IMR-90 (cell line): Measurements from ENCODE around the gene EML4. TPM values are rescaled to one million over a fixed set of nuclear protein-coding genes. Genes with fewer than 3 reads are reported as not detected.

Source experiments
- ATAC-seq: fragments of 200-7000 bp; cut with Tn5 transposase; 2 replicates; pipeline ENCODE4 v1.9.1; 2020; ENCODE audit warnings: low read depth, mild to moderate bottlenecking, moderate library complexity
- BruUV-seq: library from RNA; stranded (reverse); fragments of 400-500 nt; replicated peaks from 2 replicates; lab custom pipeline; 2021; lab: Mats Ljungman, UMichigan
- CTCF ChIA-PET: fragments of 300-600 bp; formaldehyde crosslinking; extraction: SDS; loops from one replicate; lab custom pipeline; 2021; ENCODE audit warnings: antibody characterized with exemption; lab: Yijun Ruan, JAX
- POLR2A ChIA-PET: fragments of 300-600 bp; sonication (Branson Sonifier 250); formaldehyde crosslinking; loops from one replicate; lab custom pipeline; 2022; ENCODE audit warnings: antibody characterized with exemption; ENCODE audit not compliant: unreplicated experiment; lab: Charles Lee
- DNase-seq: peaks from one replicate; pipeline ENCODE4 v3.0.0; 2013
- H2AFZ ChIP-seq: replicated peaks from 2 replicates; pipeline ENCODE3; 2013; ENCODE audit warnings: low read length, mild to moderate bottlenecking; ENCODE audit not compliant: poor library complexity
- H2AK5ac ChIP-seq: 2 replicates; pipeline ENCODE4 v1.6.1; 2013; ENCODE audit warnings: low read depth, low read length, inconsistent platforms
- H2AK9ac ChIP-seq: replicated peaks from 2 replicates; pipeline ENCODE3; 2013; ENCODE audit warnings: mild to moderate bottlenecking, low read depth, low read length, moderate library complexity; ENCODE audit not compliant: poor library complexity
- H2BK120ac ChIP-seq: 2 replicates; pipeline ENCODE4 v1.6.1; 2013; ENCODE audit warnings: low read depth, low read length, inconsistent platforms
- H2BK15ac ChIP-seq: 3 replicates; pipeline ENCODE4 v1.6.1; 2013; ENCODE audit warnings: low read depth, low read length, inconsistent platforms
- H2BK20ac ChIP-seq: 2 replicates; pipeline ENCODE4 v1.6.1; 2013; ENCODE audit warnings: low read depth, mild to moderate bottlenecking, inconsistent platforms, low read length, moderate library complexity
- H2BK5ac ChIP-seq: 2 replicates; pipeline ENCODE4 v1.6.1; 2013; ENCODE audit warnings: mild to moderate bottlenecking, low read depth, low read length, inconsistent platforms; ENCODE audit not compliant: poor library complexity, severe bottlenecking
- H3K14ac ChIP-seq: replicated peaks from 2 replicates; pipeline ENCODE4 v1.6.1; 2013; ENCODE audit warnings: low read depth, low read length, inconsistent platforms
- H3K18ac ChIP-seq: 2 replicates; pipeline ENCODE4 v1.6.1; 2013; ENCODE audit warnings: low read depth, low read length, control low read depth
- H3K23ac ChIP-seq: 2 replicates; pipeline ENCODE4 v1.6.1; 2013; ENCODE audit warnings: low read depth, low read length, inconsistent platforms
- H3K27ac ChIP-seq: 2 replicates; pipeline ENCODE4 v1.5.1; 2013; ENCODE audit warnings: mild to moderate bottlenecking, control low read depth, low read length; ENCODE audit not compliant: insufficient read depth
- H3K27me3 ChIP-seq: 2 replicates; pipeline ENCODE4 v1.6.1; 2013; ENCODE audit warnings: low read length; ENCODE audit not compliant: control insufficient read depth, insufficient read depth
- H3K36me3 ChIP-seq: 2 replicates; pipeline ENCODE4 v1.6.1; 2013; ENCODE audit warnings: low read length, mixed read lengths; ENCODE audit not compliant: control insufficient read depth, insufficient read depth
- H3K4ac ChIP-seq: 2 replicates; pipeline ENCODE4 v1.6.1; 2013; ENCODE audit warnings: low read depth, low read length, inconsistent platforms
- H3K4me1 ChIP-seq: 2 replicates; pipeline ENCODE4 v1.6.1; 2013; ENCODE audit warnings: low read length, mixed read lengths; ENCODE audit not compliant: control insufficient read depth, insufficient read depth
- H3K4me2 ChIP-seq: 2 replicates; pipeline ENCODE4 v1.6.1; 2013; ENCODE audit warnings: low read depth, mild to moderate bottlenecking, control low read depth, low read length, moderate library complexity
- H3K4me3 ChIP-seq: 2 replicates; pipeline ENCODE4 v1.5.1; 2013; ENCODE audit warnings: low read depth, mild to moderate bottlenecking, control low read depth, low read length, moderate library complexity; ENCODE audit not compliant: insufficient read depth
- H3K56ac ChIP-seq: 2 replicates; pipeline ENCODE4 v1.6.1; 2013; ENCODE audit warnings: low read length, inconsistent platforms; ENCODE audit not compliant: insufficient read depth; ENCODE audit errors: extremely low read depth
- H3K79me1 ChIP-seq, 2 experiments: 2 replicates each; pipeline ENCODE4 v1.6.1; 2013; ENCODE audit warnings: low read length in 2 of 2, inconsistent platforms in 1 of 2, low read depth in 1 of 2
- H3K9ac ChIP-seq: 2 replicates; pipeline ENCODE4 v1.6.1; 2013; ENCODE audit warnings: low read depth, low read length, control low read depth
- H3K9me1 ChIP-seq: 2 replicates; pipeline ENCODE4 v1.6.1; 2013; ENCODE audit warnings: low read length, inconsistent platforms; ENCODE audit not compliant: insufficient read depth
- H3K9me3 ChIP-seq: 2 replicates; pipeline ENCODE4 v1.6.1; 2013; ENCODE audit warnings: low read length; ENCODE audit not compliant: control insufficient read depth, insufficient read depth
- H4K20me1 ChIP-seq: 2 replicates; pipeline ENCODE4 v1.6.1; 2013; ENCODE audit warnings: low read length, inconsistent platforms; ENCODE audit not compliant: insufficient read depth
- H4K5ac ChIP-seq: 2 replicates; pipeline ENCODE4 v1.6.1; 2013; ENCODE audit warnings: mild to moderate bottlenecking, low read depth, low read length, control low read depth
- H4K8ac ChIP-seq, 2 experiments: 2 replicates each; pipeline ENCODE4 v1.6.1; 2013; ENCODE audit warnings: low read depth in 2 of 2, low read length in 2 of 2, control low read depth in 1 of 2, inconsistent platforms in 1 of 2
- H4K91ac ChIP-seq: 2 replicates; pipeline ENCODE4 v1.6.1; 2013; ENCODE audit warnings: low read depth, low read length, inconsistent platforms; ENCODE audit not compliant: insufficient read depth
- CEBPB ChIP-seq: IDR thresholded peaks from 2 replicates; pipeline ENCODE4 v1.6.1; 2012; ENCODE audit warnings: low read depth, low read length, improper control_type of control experiment
- CHD1 ChIP-seq: IDR thresholded peaks from 2 replicates; pipeline ENCODE4 v1.6.1; 2012; ENCODE audit warnings: low read depth, low read length, improper control_type of control experiment
- FOS ChIP-seq: fragments of 150-350 bp; IDR thresholded peaks from 2 replicates; pipeline ENCODE4 v1.6.1; 2016; ENCODE audit warnings: low read depth, low read length
- MAFK ChIP-seq: IDR thresholded peaks from 2 replicates; pipeline ENCODE4 v1.6.1; 2012; ENCODE audit warnings: low read depth, low read length, improper control_type of control experiment
- MXI1 ChIP-seq: IDR thresholded peaks from 2 replicates; pipeline ENCODE4 v1.6.1; 2012; ENCODE audit warnings: low read depth, mild to moderate bottlenecking, low read length, moderate library complexity, borderline replicate concordance
- NFE2L2 ChIP-seq: fragments of 150-350 bp; IDR thresholded peaks from 2 replicates; pipeline ENCODE4 v1.6.1; 2016; ENCODE audit warnings: low read depth, mild to moderate bottlenecking, low read length
- POLR2A ChIP-seq: IDR thresholded peaks from 2 replicates; pipeline ENCODE4 v1.6.1; 2012; ENCODE audit warnings: mild to moderate bottlenecking, low read depth, low read length
- RAD21 ChIP-seq: IDR thresholded peaks from 2 replicates; pipeline ENCODE4 v1.6.1; 2012; ENCODE audit warnings: low read length, improper control_type of control experiment
- WGBS, 2 experiments: methylation state at CpG; one replicate each; pipeline versions ENCODE4 v1.1.5 to v1.1.7; 2013; ENCODE audit warnings: missing lambda C conversion rate in 2 of 2; ENCODE audit not compliant: insufficient read length in 1 of 2; ENCODE audit errors: extremely low coverage in 2 of 2; 5-methylcytosine and 5-hydroxymethylcytosine counted together
- dilution Hi-C: fragments of 300-500 bp; cut with HindIII; formaldehyde crosslinking; loops from one replicate; pipeline ENCODE4 v1.14.3; 2018; ENCODE audit warnings: low sequenced_read_pairs; ENCODE audit not compliant: unreplicated experiment
- in situ Hi-C: fragments of 300-500 bp; cut with MboI; formaldehyde crosslinking; loops from 3 replicates; pipeline ENCODE4 v1.14.3; 2019; ENCODE audit warnings: low sequenced_read_pairs, inconsistent platforms, mixed read lengths
- intact Hi-C: fragments of 100-400 bp; cut with micrococcal nuclease; formaldehyde crosslinking; loops from 2 replicates; pipeline ENCODE4 v1.10.0; 2022
- polyA plus RNA-seq, 3 experiments: library from polyadenylated mRNA; depleted of rRNA; stranded (reverse); fragments of >200 nt; gene quantifications; 2 replicates each; pipeline ENCODE4 v1.2.3, GENCODE V29; 2012; ENCODE audit warnings: low replicate concordance in 1 of 3
- total RNA-seq: library from RNA; depleted of rRNA; stranded (reverse); fragments of >200 nt; gene quantifications from 2 replicates; pipeline ENCODE4 v1.2.3, GENCODE V29; 2012

EML4 gene
- total and polyA plus RNA-seq, 2 of the 4 experiments (the other 2 are of a cell fraction), result 29.7 to 73.7 TPM

DNA sequence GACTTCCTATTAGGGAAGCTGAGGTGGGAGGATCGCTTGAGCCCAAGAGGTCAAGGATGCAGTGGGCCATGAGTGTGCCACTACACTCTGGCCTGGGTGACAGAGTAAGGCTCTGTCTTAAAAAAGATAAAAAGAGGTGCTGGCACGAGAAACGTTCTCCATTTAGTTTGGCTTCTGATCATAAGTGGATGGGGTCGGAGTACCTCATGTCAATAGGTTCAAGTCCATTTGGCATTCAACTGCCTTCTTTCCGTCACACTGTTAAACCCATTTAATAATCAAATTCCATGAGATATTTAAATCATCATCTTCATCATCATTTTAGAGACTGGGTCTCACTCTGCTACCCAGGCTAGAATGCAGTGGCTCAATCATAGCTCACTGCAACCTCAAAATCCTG is 182.7 kb downstream of the EML4 start:
- no peak for ATAC-seq
- in situ Hi-C loops (no loop called here), intact Hi-C loops (no loop called here), dilution Hi-C loops (no loop called here)
- no peak overlapping the region for H3K27ac ChIP-seq
- no peak overlapping the region for H3K23ac ChIP-seq
- ChIA-PET POLR2A (no interaction called here), CTCF (no interaction called here)
- no peak overlapping the region for H2BK5ac ChIP-seq
- no TSS peak for BruUV-seq
- peaks cover 21 to 68% of the 10 kb centered on the region in 2 experiments; a peak in 3 of 4 replicates for H3K79me1 ChIP-seq
- H3K27me3 ChIP-seq, result no peaks in the 10 kb centered on the region
- H4K8ac ChIP-seq, result no peak overlapping the region
- H4K91ac ChIP-seq, result no peak overlapping the region
- DNase-seq, result no peak
- no peak overlapping the region for H2BK15ac ChIP-seq
- no peak overlapping the region for H3K4ac ChIP-seq
- H3K4me3 ChIP-seq, result no peak overlapping the region
- H4K5ac ChIP-seq, result no peak overlapping the region
- no peaks in the 10 kb centered on the region for H3K9me3 ChIP-seq
- H3K56ac ChIP-seq, result no peak overlapping the region
- no peak overlapping the region for H2BK120ac ChIP-seq
- H2BK20ac ChIP-seq, result no peak overlapping the region
- WGBS, 2 experiments, result 100% methylated on average over 1 to 2 of the region's 5 CpGs
- no peak overlapping the region for H3K9ac ChIP-seq
- peaks cover 3% of the 10 kb centered on the region; the same call in 1 of the 2 replicates for H3K9me1 ChIP-seq
- H3K36me3 ChIP-seq, result peaks cover 7% of the 10 kb centered on the region; the same call in 1 of the 2 replicates
- H2AK5ac ChIP-seq, result no peak overlapping the region
- H2AK9ac ChIP-seq, result no peak overlapping the region
- no peak overlapping the region for H3K14ac ChIP-seq
- H4K20me1 ChIP-seq, result peaks cover 38% of the 10 kb centered on the region; the same call in 1 of the 2 replicates
- H2AFZ ChIP-seq, result no peak overlapping the region
- no peak overlapping the region for H3K4me2 ChIP-seq
- no peak overlapping the region for H3K18ac ChIP-seq
- no peak for TF ChIP-seq CEBPB
- no peak for TF ChIP-seq NFE2L2
- TF ChIP-seq FOS, result no peak
- TF ChIP-seq POLR2A, result no peak
- TF ChIP-seq MXI1, result no peak
- TF ChIP-seq CHD1, result no peak
- no peak for TF ChIP-seq RAD21
- TF ChIP-seq MAFK, result no peak
- no peaks in the 10 kb centered on the region for H3K4me1 ChIP-seq
